Astrocyte (in vitro differentiated cells and primary cell): ENCODE results near the gene ZBTB17. TPM values are rescaled to one million over a fixed set of nuclear protein-coding genes. Genes with fewer than 3 reads are reported as not detected.

Experiments
- DNase-seq: peaks from one replicate; pipeline ENCODE4 v3.0.0-alpha.2; 2010; ENCODE audit warnings: low read depth
- FAIRE-seq: peaks from 2 replicates; lab custom pipeline; 2011; peaks lifted over from hg19 to GRCh38; lab: Jason Lieb, UNC
- H2AFZ ChIP-seq: 2 replicates; pipeline ENCODE4 v1.6.0; 2012; ENCODE audit warnings: low read depth, low read length, inconsistent platforms
- H3K27ac ChIP-seq: 2 replicates; pipeline ENCODE4 v1.5.1; 2011; ENCODE audit warnings: low read depth, low read length, inconsistent platforms
- H3K27me3 ChIP-seq: 2 replicates; pipeline ENCODE4 v1.6.0; 2011; ENCODE audit warnings: low read length, inconsistent platforms; ENCODE audit not compliant: insufficient read depth
- H3K36me3 ChIP-seq: 2 replicates; pipeline ENCODE4 v1.5.1; 2011; ENCODE audit warnings: low read length, inconsistent platforms; ENCODE audit not compliant: insufficient read depth
- H3K4me1 ChIP-seq: 2 replicates; pipeline ENCODE4 v1.5.1; 2011; ENCODE audit warnings: low read length, inconsistent platforms; ENCODE audit not compliant: insufficient read depth
- H3K4me2 ChIP-seq: 2 replicates; pipeline ENCODE4 v1.6.0; 2012; ENCODE audit warnings: low read length, inconsistent platforms
- H3K4me3 ChIP-seq: 2 replicates; pipeline ENCODE4 v1.5.1; 2011; ENCODE audit warnings: low read depth, mild to moderate bottlenecking, low read length, inconsistent platforms; ENCODE audit not compliant: insufficient read depth
- H3K79me2 ChIP-seq: 2 replicates; pipeline ENCODE4 v1.6.0; 2012; ENCODE audit warnings: mild to moderate bottlenecking, low read length, inconsistent platforms; ENCODE audit not compliant: insufficient read depth
- H3K9ac ChIP-seq: 2 replicates; pipeline ENCODE4 v1.6.0; 2012; ENCODE audit warnings: mild to moderate bottlenecking, low read length, inconsistent platforms
- H3K9me3 ChIP-seq: 2 replicates; pipeline ENCODE4 v1.5.1; 2012; ENCODE audit warnings: low read depth, mild to moderate bottlenecking, low read length, inconsistent platforms; ENCODE audit not compliant: insufficient read depth
- H4K20me1 ChIP-seq: 2 replicates; pipeline ENCODE4 v1.6.0; 2012; ENCODE audit warnings: low read length, inconsistent platforms; ENCODE audit not compliant: insufficient read depth
- H3K27ac Mint-ChIP-seq: one replicate; pipeline ENCODE4 v1.8.0; 2021; ENCODE audit warnings: mild to moderate bottlenecking, mixed read lengths; ENCODE audit not compliant: unreplicated experiment
- H3K27me3 Mint-ChIP-seq: one replicate; pipeline ENCODE4 v1.8.0; 2021; ENCODE audit warnings: low read depth, mixed read lengths; ENCODE audit not compliant: unreplicated experiment
- H3K36me3 Mint-ChIP-seq: one replicate; pipeline ENCODE4 v1.8.0; 2021; ENCODE audit warnings: low read depth, mixed read lengths; ENCODE audit not compliant: unreplicated experiment
- H3K4me1 Mint-ChIP-seq: one replicate; pipeline ENCODE4 v1.8.0; 2021; ENCODE audit warnings: low read depth, mixed read lengths; ENCODE audit not compliant: unreplicated experiment
- H3K4me3 Mint-ChIP-seq: one replicate; pipeline ENCODE4 v1.8.0; 2021; ENCODE audit warnings: mild to moderate bottlenecking, moderate library complexity, mixed read lengths; ENCODE audit not compliant: unreplicated experiment
- H3K9me3 Mint-ChIP-seq: one replicate; pipeline ENCODE4 v1.8.0; 2021; ENCODE audit warnings: mild to moderate bottlenecking, mixed read lengths; ENCODE audit not compliant: unreplicated experiment
- CTCF ChIP-seq: IDR thresholded peaks from 2 replicates; pipeline ENCODE4 v1.5.1; 2011; ENCODE audit warnings: low read depth, mild to moderate bottlenecking, inconsistent platforms, low read length, moderate library complexity; ENCODE audit not compliant: insufficient read depth
- EZH2 ChIP-seq: IDR thresholded peaks from 2 replicates; pipeline ENCODE4 v1.6.1; 2012; ENCODE audit warnings: mild to moderate bottlenecking, low read length, inconsistent platforms; ENCODE audit not compliant: insufficient read depth
- total RNA-seq: library from RNA; stranded (reverse); gene quantifications from 2 replicates; pipeline ENCODE4 v1.2.1, GENCODE V29; 2021

ZBTB17 gene
- total RNA-seq, 1 donor from 2014 or later, result 28.1 TPM

GRCh38 chr1:16013220-16013907, 37.5 kb upstream of the ZBTB17 start:
- peaks cover 14% of the 10 kb centered on the region for H3K4me1 Mint-ChIP-seq
- H3K27ac ChIP-seq, result peak overlapping the region; percentile 31

DNA sequence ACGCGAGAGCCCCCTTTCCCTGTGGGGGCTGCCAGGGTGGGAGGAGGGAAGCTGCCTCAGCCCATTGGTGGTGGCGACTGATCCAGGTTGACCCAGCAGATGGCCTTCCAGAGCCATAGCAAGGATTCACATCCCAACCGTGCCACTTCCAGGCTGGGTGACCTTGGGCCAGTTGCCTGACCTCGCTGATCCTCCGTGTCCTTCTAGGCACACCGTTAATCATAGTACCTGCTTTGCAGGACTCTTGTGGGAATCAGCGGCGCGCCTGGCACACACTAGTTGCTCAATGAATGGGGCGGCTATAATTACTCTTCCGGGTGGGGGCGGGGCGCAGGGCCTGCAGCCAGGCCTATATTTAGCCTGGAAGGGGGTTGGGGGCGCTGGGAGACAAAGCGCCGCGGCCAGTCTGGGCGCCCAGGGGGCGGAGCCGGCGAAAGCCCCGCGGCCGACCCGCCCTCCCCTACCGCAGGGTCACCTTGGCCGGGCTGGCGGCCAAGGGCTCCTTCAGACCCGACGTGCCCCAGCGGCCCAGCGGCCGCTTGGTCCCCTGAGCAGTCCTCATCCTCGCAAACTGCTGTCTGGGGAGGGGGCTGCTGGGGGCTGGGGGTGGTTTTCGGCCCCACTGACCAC, 36.8 kb upstream of the ZBTB17 start:
- peak overlapping the region; percentile 77 for H3K9ac ChIP-seq
- H3K27ac Mint-ChIP-seq, result peak overlapping the region; percentile 18

More at GRCh38 chr1:16013220-16013907, 37.5 kb upstream of the ZBTB17 start:
- H3K9me3 Mint-ChIP-seq, result peaks cover 4% of the 10 kb centered on the region
- H3K4me1 ChIP-seq, result peaks cover 31% of the 10 kb centered on the region
- H3K9me3 ChIP-seq, result no peaks in the 10 kb centered on the region
- peaks cover 2% of the 10 kb centered on the region for H3K27me3 Mint-ChIP-seq
- no peak overlapping the region for H3K4me3 Mint-ChIP-seq
- FAIRE-seq (no peak), DNase-seq (peak; percentile 77)
- H3K79me2 ChIP-seq, result no peaks in the 10 kb centered on the region
- peak overlapping the region; percentile 83 for H3K4me2 ChIP-seq
- TF ChIP-seq EZH2, result no peak
- TF ChIP-seq CTCF, result no peak
- H3K36me3 Mint-ChIP-seq, result no peaks in the 10 kb centered on the region
- peak overlapping the region; percentile 77 for H3K9ac ChIP-seq
- no peaks in the 10 kb centered on the region for H3K36me3 ChIP-seq
- peak overlapping the region; percentile 28 for H2AFZ ChIP-seq
- H3K4me3 ChIP-seq, result peak overlapping the region; percentile 41
- no peaks in the 10 kb centered on the region for H3K27me3 ChIP-seq
- no peaks in the 10 kb centered on the region for H4K20me1 ChIP-seq
- peak overlapping the region; percentile 91 for H3K27ac Mint-ChIP-seq

More for the DNA sequence above, 36.8 kb upstream of the ZBTB17 start:
- H2AFZ ChIP-seq, result peak overlapping the region; percentile 63
- no peaks in the 10 kb centered on the region for H3K36me3 ChIP-seq
- peak overlapping the region; percentile 41 for H3K4me3 ChIP-seq
- DNase-seq (peak; percentile 59), FAIRE-seq (no peak)
- peak overlapping the region; percentile 83 for H3K4me2 ChIP-seq
- Mint-ChIP-seq H3K27me3 (peaks cover 2% of the 10 kb centered on the region), H3K36me3 (no peaks in the 10 kb centered on the region), H3K9me3 (peaks cover 4% of the 10 kb centered on the region), H3K4me3 (peak overlapping the region; percentile 14), H3K4me1 (peaks cover 12% of the 10 kb centered on the region)
- H3K79me2 ChIP-seq, result no peaks in the 10 kb centered on the region
- peak overlapping the region; percentile 31 for H3K27ac ChIP-seq
- H3K4me1 ChIP-seq, result peaks cover 24% of the 10 kb centered on the region
- H3K9me3 ChIP-seq, result no peaks in the 10 kb centered on the region
- TF ChIP-seq EZH2 (no peak), CTCF (no peak)
- no peaks in the 10 kb centered on the region for H3K27me3 ChIP-seq
- no peaks in the 10 kb centered on the region for H4K20me1 ChIP-seq
